ENCODE data around the gene LARP4. TPM values are rescaled to one million over a fixed set of nuclear protein-coding genes. Genes with fewer than 3 reads are reported as not detected.

The LARP4 gene
- total and polyA plus RNA-seq, 2 of the 4 experiments (the other 2 are of a cell fraction): 11.3 to 42.5 TPM

GRCh38 chr12:50525422-50525821 is 124.7 kb downstream of the LARP4 start:
- WGBS, 2 experiments (ENCODE audit: extremely low coverage in 2 of 2, insufficient read length in 1 of 2): 100% methylated on average over 1 of the region's 2 CpGs; no CpG with 5 or more reads in 1 of the 2 experiments
- dilution Hi-C loops (cut with HindIII; ENCODE audit: low sequenced_read_pairs, unreplicated experiment): no loop called here
- no peak overlapping the region for H3K4me3 ChIP-seq (ENCODE audit: insufficient read depth, low read depth, low read length)

More at GRCh38 chr12:50525422-50525821, 124.7 kb downstream of the LARP4 start:
- H3K18ac ChIP-seq (ENCODE audit: low read depth, low read length): no peak overlapping the region
- peaks cover 8% of the 10 kb centered on the region for H4K20me1 ChIP-seq (ENCODE audit: insufficient read depth, low read length)
- H2AK9ac ChIP-seq (replicated peaks; ENCODE audit: low read depth, low read length, poor library complexity): no peak overlapping the region
- no peak overlapping the region for H3K56ac ChIP-seq (ENCODE audit: extremely low read depth, insufficient read depth, low read length)
- ChIA-PET POLR2A (ENCODE audit: unreplicated experiment) (no interaction called here), CTCF (no interaction called here)
- H3K4ac ChIP-seq (ENCODE audit: low read depth, low read length): no peak overlapping the region
- H3K9ac ChIP-seq (ENCODE audit: low read depth, low read length): no peak overlapping the region
- H2AK5ac ChIP-seq (ENCODE audit: low read depth, low read length): no peak overlapping the region
- H4K91ac ChIP-seq (ENCODE audit: insufficient read depth, low read depth, low read length): no peak overlapping the region
- DNase-seq (no peak), ATAC-seq (ENCODE audit: low read depth) (no peak)
- in situ Hi-C loops (cut with MboI; ENCODE audit: low sequenced_read_pairs) (no loop called here), intact Hi-C loops (cut with micrococcal nuclease) (no loop called here)
- H2AFZ ChIP-seq (replicated peaks; ENCODE audit: low read length, poor library complexity): no peak overlapping the region
- no peak overlapping the region for H2BK15ac ChIP-seq (ENCODE audit: low read depth, low read length)
- H2BK120ac ChIP-seq (ENCODE audit: low read depth, low read length): no peak overlapping the region
- no peaks in the 10 kb centered on the region for H3K9me3 ChIP-seq (ENCODE audit: control insufficient read depth, insufficient read depth, low read length)
- no peaks in the 10 kb centered on the region for H3K27me3 ChIP-seq (ENCODE audit: control insufficient read depth, insufficient read depth, low read length)
- H4K5ac ChIP-seq (ENCODE audit: low read depth, low read length): no peak overlapping the region
- peaks cover 46 to 69% of the 10 kb centered on the region in 2 experiments for H3K79me1 ChIP-seq (ENCODE audit: low read depth in 1 of 2, low read length in 2 of 2)
- H2BK20ac ChIP-seq (ENCODE audit: low read depth, low read length): no peak overlapping the region
- H3K23ac ChIP-seq (ENCODE audit: low read depth, low read length): no peak overlapping the region
- no peak overlapping the region for H2BK5ac ChIP-seq (ENCODE audit: low read depth, low read length, poor library complexity, severe bottlenecking)
- no peak overlapping the region for H4K8ac ChIP-seq (ENCODE audit: low read depth in 2 of 2, low read length in 2 of 2)
- no peak overlapping the region for H3K14ac ChIP-seq (replicated peaks; ENCODE audit: low read depth, low read length)
- peaks cover 5% of the 10 kb centered on the region for H3K9me1 ChIP-seq (ENCODE audit: insufficient read depth, low read length)
- no peak overlapping the region for H3K4me2 ChIP-seq (ENCODE audit: low read depth, low read length)
- H3K36me3 ChIP-seq (ENCODE audit: control insufficient read depth, insufficient read depth, low read length): no peaks in the 10 kb centered on the region
- peaks cover 2% of the 10 kb centered on the region; the same call in 1 of the 2 replicates for H3K4me1 ChIP-seq (ENCODE audit: control insufficient read depth, insufficient read depth, low read length)
- TF ChIP-seq POLR2A (IDR thresholded peaks at IDR 0.05; ENCODE audit: low read depth, low read length) (no peak), RCOR1 (IDR thresholded peaks at IDR 0.05; ENCODE audit: insufficient replicate concordance, low read length) (no peak), NFE2L2 (IDR thresholded peaks at IDR 0.05; ENCODE audit: low read depth, low read length) (no peak), BHLHE40 (IDR thresholded peaks at IDR 0.05; ENCODE audit: low read depth, low read length) (no peak), CHD1 (IDR thresholded peaks at IDR 0.05; ENCODE audit: low read depth, low read length) (no peak), USF2 (IDR thresholded peaks at IDR 0.05; ENCODE audit: low read depth, low read length) (no peak), MXI1 (IDR thresholded peaks at IDR 0.05; ENCODE audit: borderline replicate concordance, low read depth, low read length) (no peak)
- TF ChIP-seq, protein P1, sequence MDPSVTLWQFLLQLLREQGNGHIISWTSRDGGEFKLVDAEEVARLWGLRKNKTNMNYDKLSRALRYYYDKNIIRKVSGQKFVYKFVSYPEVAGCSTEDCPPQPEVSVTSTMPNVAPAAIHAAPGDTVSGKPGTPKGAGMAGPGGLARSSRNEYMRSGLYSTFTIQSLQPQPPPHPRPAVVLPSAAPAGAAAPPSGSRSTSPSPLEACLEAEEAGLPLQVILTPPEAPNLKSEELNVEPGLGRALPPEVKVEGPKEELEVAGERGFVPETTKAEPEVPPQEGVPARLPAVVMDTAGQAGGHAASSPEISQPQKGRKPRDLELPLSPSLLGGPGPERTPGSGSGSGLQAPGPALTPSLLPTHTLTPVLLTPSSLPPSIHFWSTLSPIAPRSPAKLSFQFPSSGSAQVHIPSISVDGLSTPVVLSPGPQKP (IDR thresholded peaks at IDR 0.05; ENCODE audit: borderline replicate concordance, low read depth, low read length): no peak
- TF ChIP-seq, protein P2, sequence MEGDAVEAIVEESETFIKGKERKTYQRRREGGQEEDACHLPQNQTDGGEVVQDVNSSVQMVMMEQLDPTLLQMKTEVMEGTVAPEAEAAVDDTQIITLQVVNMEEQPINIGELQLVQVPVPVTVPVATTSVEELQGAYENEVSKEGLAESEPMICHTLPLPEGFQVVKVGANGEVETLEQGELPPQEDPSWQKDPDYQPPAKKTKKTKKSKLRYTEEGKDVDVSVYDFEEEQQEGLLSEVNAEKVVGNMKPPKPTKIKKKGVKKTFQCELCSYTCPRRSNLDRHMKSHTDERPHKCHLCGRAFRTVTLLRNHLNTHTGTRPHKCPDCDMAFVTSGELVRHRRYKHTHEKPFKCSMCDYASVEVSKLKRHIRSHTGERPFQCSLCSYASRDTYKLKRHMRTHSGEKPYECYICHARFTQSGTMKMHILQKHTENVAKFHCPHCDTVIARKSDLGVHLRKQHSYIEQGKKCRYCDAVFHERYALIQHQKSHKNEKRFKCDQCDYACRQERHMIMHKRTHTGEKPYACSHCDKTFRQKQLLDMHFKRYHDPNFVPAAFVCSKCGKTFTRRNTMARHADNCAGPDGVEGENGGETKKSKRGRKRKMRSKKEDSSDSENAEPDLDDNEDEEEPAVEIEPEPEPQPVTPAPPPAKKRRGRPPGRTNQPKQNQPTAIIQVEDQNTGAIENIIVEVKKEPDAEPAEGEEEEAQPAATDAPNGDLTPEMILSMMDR (conservative IDR thresholded peaks at IDR 0.05; ENCODE audit: low read depth, low read length): no peak
- no peak overlapping the region for H3K27ac ChIP-seq (ENCODE audit: insufficient read depth, low read length)
- no TSS peak for BruUV-seq (replicated peaks)

Measured in IMR-90 (cell line).